HepG2 (cell line): ENCODE results near the gene NKAIN4. TPM values are rescaled to one million over a fixed set of nuclear protein-coding genes. Genes with fewer than 3 reads are reported as not detected.

Experiments
- AGO2 ChIP-seq: fragments of 200-400 bp; formaldehyde crosslinking; optimal IDR thresholded peaks from 2 replicates; pipeline ENCODE3; 2017; ENCODE audit warnings: mild to moderate bottlenecking, low read depth, low read length, moderate library complexity
- BHLHE40 ChIP-seq: IDR thresholded peaks from 2 replicates; pipeline ENCODE4 v1.6.1; 2011; ENCODE audit warnings: low read length, improper control_type of control experiment
- ETV5 ChIP-seq: IDR thresholded peaks from 2 replicates; pipeline ENCODE4 v1.6.1; 2018; ENCODE audit warnings: missing biosample characterization, missing genetic modification reagents, inconsistent platforms, borderline replicate concordance
- FOXA3 ChIP-seq: IDR thresholded peaks from 2 replicates; pipeline ENCODE4 v1.6.1; 2016; ENCODE audit warnings: missing genetic modification reagents, missing compliant biosample characterization
- KMT2B ChIP-seq: IDR thresholded peaks from 2 replicates; pipeline ENCODE4 v1.6.1; 2016; ENCODE audit warnings: missing genetic modification reagents, missing compliant biosample characterization
- MAFG ChIP-seq: sonication (generic); formaldehyde crosslinking; IDR thresholded peaks from 2 replicates; pipeline ENCODE4 v1.5.1; 2020; ENCODE audit warnings: mild to moderate bottlenecking, missing genetic modification reagents
- MIER3 ChIP-seq: IDR thresholded peaks from 2 replicates; pipeline ENCODE4 v1.6.1; 2016; ENCODE audit warnings: missing compliant biosample characterization, borderline replicate concordance
- NR2F6 ChIP-seq, 2 experiments: IDR thresholded peaks; 2 replicates each; pipeline ENCODE4 v1.6.1; 2016; ENCODE audit warnings: antibody characterized with exemption in 1 of 2, mild to moderate bottlenecking in 1 of 2
- RBM22 ChIP-seq: fragments of 200-400 bp; formaldehyde crosslinking; optimal IDR thresholded peaks from 2 replicates; pipeline ENCODE3; 2017; ENCODE audit warnings: mild to moderate bottlenecking, low read length, moderate library complexity
- RBM39 ChIP-seq: fragments of 200-400 bp; formaldehyde crosslinking; IDR thresholded peaks from one replicate; pipeline ENCODE4 v1.6.1; 2018; ENCODE audit warnings: antibody characterized with exemption, mild to moderate bottlenecking, low read depth, low read length; ENCODE audit not compliant: poor library complexity, severe bottlenecking
- SMAD1 ChIP-seq: sonication (generic); formaldehyde crosslinking; IDR thresholded peaks from 2 replicates; pipeline ENCODE4 v1.4.0; 2020; ENCODE audit warnings: missing genetic modification reagents, low read depth, mild to moderate bottlenecking, borderline replicate concordance
- SP1 ChIP-seq, 2 experiments: fragments of 450-650 bp in 1 of 2; sonication (generic) in 1 of 2; formaldehyde crosslinking in 1 of 2; IDR thresholded peaks; 2 replicates each; pipeline versions ENCODE4 v1.4.0 to v1.6.1; 2016 to 2020; ENCODE audit warnings: missing genetic modification reagents in 1 of 2
- SRY ChIP-seq: sonication (generic); formaldehyde crosslinking; IDR thresholded peaks from 2 replicates; pipeline ENCODE4 v1.8.0; 2022; ENCODE audit warnings: mild to moderate bottlenecking, missing genetic modification reagents
- SYNCRIP ChIP-seq: fragments of 200-400 bp; formaldehyde crosslinking; IDR thresholded peaks from 2 replicates; pipeline ENCODE4 v1.6.1; 2018; ENCODE audit warnings: mild to moderate bottlenecking, low read depth, low read length; ENCODE audit not compliant: insufficient read depth
- TGIF2 ChIP-seq: IDR thresholded peaks from 2 replicates; pipeline ENCODE4 v1.6.1; 2016; ENCODE audit warnings: control low read depth, missing compliant biosample characterization
- ZBTB3 ChIP-seq: sonication (generic); formaldehyde crosslinking; IDR thresholded peaks from 2 replicates; pipeline ENCODE4 v1.4.0; 2020; ENCODE audit warnings: low read depth, mild to moderate bottlenecking, moderate library complexity, missing genetic modification reagents, borderline replicate concordance
- ZNF367 ChIP-seq: sonication (generic); formaldehyde crosslinking; IDR thresholded peaks from 2 replicates; pipeline ENCODE4 v1.4.0; 2020; ENCODE audit warnings: missing genetic modification reagents, borderline replicate concordance
- ZNF543 ChIP-seq: sonication (generic); formaldehyde crosslinking; IDR thresholded peaks from 2 replicates; pipeline ENCODE4 v1.4.0; 2020; ENCODE audit warnings: mild to moderate bottlenecking, missing genetic modification reagents
- ZNF557 ChIP-seq: sonication (generic); formaldehyde crosslinking; IDR thresholded peaks from 2 replicates; pipeline ENCODE4 v1.4.0; 2020; ENCODE audit warnings: missing genetic modification reagents
- ZNF672 ChIP-seq: sonication (generic); formaldehyde crosslinking; IDR thresholded peaks from 2 replicates; pipeline ENCODE4 v1.8.1; 2022; ENCODE audit warnings: missing genetic modification reagents
- ZSCAN22 ChIP-seq: sonication (generic); formaldehyde crosslinking; IDR thresholded peaks from 2 replicates; pipeline ENCODE4 v1.4.0; 2020; ENCODE audit warnings: mild to moderate bottlenecking, missing genetic modification reagents
- ZSCAN31 ChIP-seq: sonication (generic); formaldehyde crosslinking; IDR thresholded peaks from 2 replicates; pipeline ENCODE4 v1.5.0; 2020; ENCODE audit warnings: low read depth, mild to moderate bottlenecking, missing genetic modification reagents
- polyA plus RNA-seq, 8 experiments: library from polyadenylated mRNA; depleted of rRNA in 3 of 8; stranded (reverse) in 7 of 8; unstranded in 1 of 8; fragments of >200 nt; fragmentation: Illumina TruSeq in 4 of 8; extraction: Trizol in 4 of 8; gene quantifications; 2 replicates each; pipeline versions ENCODE4 v1.2.1 to v1.2.3, GENCODE V29; 2011 to 2016; ENCODE audit warnings: low read depth in 4 of 8, missing spikeins in 1 of 8, mixed read lengths in 1 of 8; ENCODE audit not compliant: insufficient read depth in 1 of 8
- total RNA-seq, 5 experiments: library from RNA; depleted of rRNA; stranded (reverse); fragments of >200 nt; fragmentation: Illumina TruSeq; extraction: Trizol; gene quantifications; 2 replicates each; pipeline ENCODE4 v1.2.3, GENCODE V29; 2016; ENCODE audit warnings: low read depth in 1 of 5
- TF ChIP-seq, protein P1 (sequence below): IDR thresholded peaks from 2 replicates; pipeline ENCODE4 v1.6.1; 2016; ENCODE audit warnings: control low read depth
- TF ChIP-seq, protein P2 (sequence below): sonication (generic); formaldehyde crosslinking; IDR thresholded peaks from 2 replicates; pipeline ENCODE4 v1.4.0; 2020; ENCODE audit warnings: mild to moderate bottlenecking, missing genetic modification reagents
- TF ChIP-seq, protein P3 (sequence below): sonication (generic); formaldehyde crosslinking; IDR thresholded peaks from 2 replicates; pipeline ENCODE4 v1.4.0; 2020; ENCODE audit warnings: missing genetic modification reagents, borderline replicate concordance

The NKAIN4 gene
- total and polyA plus RNA-seq, 2 of the 13 experiments (the other 11 are each of a cell fraction or from before 2014, with no cell fraction given), result not detected

GRCh38 chr20:63272105-63273058, 18.1 kb upstream of the NKAIN4 start, which contains the start of gene ARFGAP1 (continued):
- TF ChIP-seq MAFG (CRISPR knock-in tag), result no peak
- TF ChIP-seq, protein P1, sequence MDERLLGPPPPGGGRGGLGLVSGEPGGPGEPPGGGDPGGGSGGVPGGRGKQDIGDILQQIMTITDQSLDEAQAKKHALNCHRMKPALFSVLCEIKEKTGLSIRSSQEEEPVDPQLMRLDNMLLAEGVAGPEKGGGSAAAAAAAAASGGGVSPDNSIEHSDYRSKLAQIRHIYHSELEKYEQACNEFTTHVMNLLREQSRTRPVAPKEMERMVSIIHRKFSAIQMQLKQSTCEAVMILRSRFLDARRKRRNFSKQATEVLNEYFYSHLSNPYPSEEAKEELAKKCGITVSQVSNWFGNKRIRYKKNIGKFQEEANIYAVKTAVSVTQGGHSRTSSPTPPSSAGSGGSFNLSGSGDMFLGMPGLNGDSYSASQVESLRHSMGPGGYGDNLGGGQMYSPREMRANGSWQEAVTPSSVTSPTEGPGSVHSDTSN (CRISPR knock-in tag), result no peak
- TF ChIP-seq ZNF672 (CRISPR knock-in tag), result no peak
- TF ChIP-seq RBM39, result no peak
- TF ChIP-seq AGO2, result peak; percentile 58
- TF ChIP-seq ZNF367, result no peak
- no peak for TF ChIP-seq ZSCAN22 (CRISPR knock-in tag)
- TF ChIP-seq FOXA3 (CRISPR knock-in tag), result peak; percentile 75
- TF ChIP-seq SMAD1, result peak; percentile 57; the same call in 1 of the 2 replicates
- TF ChIP-seq ZSCAN31 (CRISPR knock-in tag), result peak; percentile 83
- no peak for TF ChIP-seq SYNCRIP
- peak; percentile 65 for TF ChIP-seq BHLHE40
- TF ChIP-seq MIER3 (CRISPR knock-in tag), result no peak; the same call in 1 of the 2 replicates
- TF ChIP-seq TGIF2 (CRISPR knock-in tag), result no peak; the same call in 1 of the 2 replicates
- TF ChIP-seq KMT2B (CRISPR knock-in tag), result peak; percentile 90
- peak; percentile 72 for TF ChIP-seq ETV5 (CRISPR knock-in tag)
- TF ChIP-seq, protein P2, sequence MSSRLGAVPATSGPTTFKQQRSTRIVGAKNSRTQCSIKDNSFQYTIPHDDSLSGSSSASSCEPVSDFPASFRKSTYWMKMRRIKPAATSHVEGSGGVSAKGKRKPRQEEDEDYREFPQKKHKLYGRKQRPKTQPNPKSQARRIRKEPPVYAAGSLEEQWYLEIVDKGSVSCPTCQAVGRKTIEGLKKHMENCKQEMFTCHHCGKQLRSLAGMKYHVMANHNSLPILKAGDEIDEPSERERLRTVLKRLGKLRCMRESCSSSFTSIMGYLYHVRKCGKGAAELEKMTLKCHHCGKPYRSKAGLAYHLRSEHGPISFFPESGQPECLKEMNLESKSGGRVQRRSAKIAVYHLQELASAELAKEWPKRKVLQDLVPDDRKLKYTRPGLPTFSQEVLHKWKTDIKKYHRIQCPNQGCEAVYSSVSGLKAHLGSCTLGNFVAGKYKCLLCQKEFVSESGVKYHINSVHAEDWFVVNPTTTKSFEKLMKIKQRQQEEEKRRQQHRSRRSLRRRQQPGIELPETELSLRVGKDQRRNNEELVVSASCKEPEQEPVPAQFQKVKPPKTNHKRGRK (CRISPR knock-in tag), result no peak
- TF ChIP-seq ZBTB3 (CRISPR knock-in tag), result no peak
- TF ChIP-seq SP1 (IDR thresholded peaks at IDR 0.05), result no peak
- peak; percentile 64 for TF ChIP-seq SP1 (CRISPR knock-in tag; IDR thresholded peaks at IDR 0.05)
- TF ChIP-seq, protein P3, sequence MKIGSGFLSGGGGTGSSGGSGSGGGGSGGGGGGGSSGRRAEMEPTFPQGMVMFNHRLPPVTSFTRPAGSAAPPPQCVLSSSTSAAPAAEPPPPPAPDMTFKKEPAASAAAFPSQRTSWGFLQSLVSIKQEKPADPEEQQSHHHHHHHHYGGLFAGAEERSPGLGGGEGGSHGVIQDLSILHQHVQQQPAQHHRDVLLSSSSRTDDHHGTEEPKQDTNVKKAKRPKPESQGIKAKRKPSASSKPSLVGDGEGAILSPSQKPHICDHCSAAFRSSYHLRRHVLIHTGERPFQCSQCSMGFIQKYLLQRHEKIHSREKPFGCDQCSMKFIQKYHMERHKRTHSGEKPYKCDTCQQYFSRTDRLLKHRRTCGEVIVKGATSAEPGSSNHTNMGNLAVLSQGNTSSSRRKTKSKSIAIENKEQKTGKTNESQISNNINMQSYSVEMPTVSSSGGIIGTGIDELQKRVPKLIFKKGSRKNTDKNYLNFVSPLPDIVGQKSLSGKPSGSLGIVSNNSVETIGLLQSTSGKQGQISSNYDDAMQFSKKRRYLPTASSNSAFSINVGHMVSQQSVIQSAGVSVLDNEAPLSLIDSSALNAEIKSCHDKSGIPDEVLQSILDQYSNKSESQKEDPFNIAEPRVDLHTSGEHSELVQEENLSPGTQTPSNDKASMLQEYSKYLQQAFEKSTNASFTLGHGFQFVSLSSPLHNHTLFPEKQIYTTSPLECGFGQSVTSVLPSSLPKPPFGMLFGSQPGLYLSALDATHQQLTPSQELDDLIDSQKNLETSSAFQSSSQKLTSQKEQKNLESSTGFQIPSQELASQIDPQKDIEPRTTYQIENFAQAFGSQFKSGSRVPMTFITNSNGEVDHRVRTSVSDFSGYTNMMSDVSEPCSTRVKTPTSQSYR (CRISPR knock-in tag), result no peak
- no peak; the same call in none of the 2 replicates for TF ChIP-seq SRY (CRISPR knock-in tag)
- TF ChIP-seq ZNF543 (CRISPR knock-in tag), result no peak
- TF ChIP-seq ZNF557, result no peak
- no peak for TF ChIP-seq NR2F6 (IDR thresholded peaks at IDR 0.05)
- TF ChIP-seq NR2F6 (CRISPR knock-in tag; IDR thresholded peaks at IDR 0.05), result peak; percentile 83; the same call in 1 of the 2 replicates
- TF ChIP-seq RBM22, result peak; percentile 90
